Esophagus (tissue), 2 donors: ENCODE measurements around the gene MYL6B. TPM values are rescaled to one million over a fixed set of nuclear protein-coding genes. Genes with fewer than 3 reads are reported as not detected.
"Not testable (repeated sequence)": the region's sequence is repeated elsewhere in the genome, so short reads cannot be mapped to it uniquely, and the experiment has no call there.

Experiments used
- H3K27ac ChIP-seq, 2 donors: one replicate each; pipeline ENCODE4 v1.5.1; 2013; ENCODE audit warnings: low read depth in 2 of 2, mild to moderate bottlenecking in 2 of 2, inconsistent platforms in 1 of 2, low read length in 1 of 2, moderate library complexity in 1 of 2
- H3K27me3 ChIP-seq, 2 donors: one replicate each; pipeline ENCODE4 v1.6.1; 2013; ENCODE audit warnings: low read length in 2 of 2, control low read depth in 1 of 2, mild to moderate bottlenecking in 1 of 2; ENCODE audit not compliant: insufficient read depth in 2 of 2, control insufficient read depth in 1 of 2
- H3K36me3 ChIP-seq, 2 donors: one replicate each; pipeline ENCODE4 v1.6.1; 2013; ENCODE audit warnings: low read length in 1 of 2; ENCODE audit not compliant: control insufficient read depth in 2 of 2, insufficient read depth in 2 of 2
- H3K4me1 ChIP-seq, 2 donors: one replicate each; pipeline ENCODE4 v1.6.1; 2013; ENCODE audit warnings: low read length in 1 of 2; ENCODE audit not compliant: control insufficient read depth in 2 of 2, insufficient read depth in 2 of 2
- H3K4me3 ChIP-seq, 2 donors: one replicate each; pipeline ENCODE4 v1.5.1; 2013; ENCODE audit warnings: low read length in 2 of 2, mild to moderate bottlenecking in 2 of 2, low read depth in 1 of 2, moderate library complexity in 1 of 2
- H3K9me3 ChIP-seq, 2 donors: one replicate each; pipeline ENCODE4 v1.6.1; 2013; ENCODE audit warnings: mild to moderate bottlenecking in 2 of 2, low read depth in 1 of 2, low read length in 1 of 2, moderate library complexity in 1 of 2; ENCODE audit not compliant: control insufficient read depth in 2 of 2, insufficient read depth in 1 of 2
- WGBS, 2 donors: extraction: QIAGEN DNeasy Blood & Tissue Kit; methylation state at CpG; one replicate each; pipeline ENCODE4 v1.1.7; 2013; 5-methylcytosine and 5-hydroxymethylcytosine counted together
- polyA plus RNA-seq, 2 donors: library from polyadenylated mRNA; stranded (reverse); fragments of 200-250 nt; gene quantifications; one replicate each; pipeline ENCODE4 v1.2.3, GENCODE V29; 2013
- donor health status: healthy with polysubstance abuse.
- donor health status: Bipolar disorder and iron deficiency.

Gene MYL6B
- polyA plus RNA-seq, 2 donors, result 57.3 to 57.7 TPM

GRCh38 chr12:56150563-56150962 lies 1.8 kb upstream of the MYL6B start:
- H3K36me3 ChIP-seq, result peaks cover 0 to 2% of the 10 kb centered on the region in 2 donors
- WGBS, 2 donors, result 63 to 64% methylated on average over 3 of the region's 3 CpGs
- no peaks in the 10 kb centered on the region for H3K27me3 ChIP-seq
- no peak overlapping the region for H3K4me3 ChIP-seq
- H3K4me1 ChIP-seq, result peaks cover 0 to 3% of the 10 kb centered on the region in 2 donors
- no peak overlapping the region for H3K27ac ChIP-seq
- no peaks in the 10 kb centered on the region for H3K9me3 ChIP-seq

- peak overlapping the region; percentile 94 to 100 for H3K27ac ChIP-seq
- H3K4me1 ChIP-seq, result peaks cover 0 to 3% of the 10 kb centered on the region in 2 donors
- H3K36me3 ChIP-seq, result peaks cover 0 to 2% of the 10 kb centered on the region in 2 donors
- no peaks in the 10 kb centered on the region for H3K27me3 ChIP-seq
- peak overlapping the region; percentile 50 to 66 for H3K4me3 ChIP-seq
- 5 to 7% methylated on average over 12 of the region's 12 CpGs for WGBS, 2 donors
- no peaks in the 10 kb centered on the region for H3K9me3 ChIP-seq
These were observed 685 bp upstream of the MYL6B start for GRCh38 chr12:56151672-56152131.

DNA sequence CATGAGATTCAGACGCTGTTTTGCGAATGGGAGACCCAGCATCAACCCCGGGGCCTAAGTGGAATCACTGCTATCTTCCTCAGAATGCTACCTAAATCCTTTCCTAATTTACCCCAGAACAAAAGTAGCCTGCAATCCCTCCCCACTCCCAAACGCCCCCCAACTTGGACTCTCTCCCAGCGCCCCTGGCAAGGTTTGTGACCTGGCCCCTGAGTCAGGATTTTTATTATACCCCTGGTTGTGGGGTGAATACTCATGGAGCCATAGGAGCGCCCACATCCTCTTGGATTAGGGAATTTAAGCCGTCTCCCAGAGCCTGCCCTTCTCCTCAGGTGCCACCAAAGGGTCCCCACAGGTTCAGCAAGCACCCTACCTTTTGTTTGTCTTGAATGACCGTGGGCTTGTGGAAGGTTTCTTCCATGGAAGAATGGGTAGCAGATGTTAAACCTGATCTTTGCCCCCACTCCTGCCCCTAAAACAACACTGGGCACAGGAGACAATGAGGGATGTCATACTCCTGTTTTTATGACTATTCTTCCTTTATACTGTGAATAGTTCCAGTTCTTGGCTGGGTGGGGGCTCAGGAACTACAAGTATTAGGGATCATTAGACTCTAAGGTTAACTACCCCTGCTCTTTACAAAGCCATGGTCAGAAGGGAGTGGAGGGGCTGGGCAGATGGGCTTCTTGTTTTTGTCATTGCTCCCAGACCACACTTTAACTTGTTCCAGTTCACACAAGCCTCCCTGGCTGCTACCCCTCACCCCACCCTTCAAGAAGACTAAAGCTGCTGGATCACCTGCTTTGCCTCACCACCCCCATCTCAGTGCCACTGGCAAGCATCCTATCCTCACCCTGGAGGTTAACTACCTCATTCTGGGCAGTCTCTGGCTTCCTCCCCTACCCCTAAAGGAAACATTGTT lies 630 bp downstream of the MYL6B start:
- no peaks in the 10 kb centered on the region for H3K27me3 ChIP-seq
- no peaks in the 10 kb centered on the region for H3K9me3 ChIP-seq
- peaks cover 0 to 2% of the 10 kb centered on the region in 2 donors for H3K36me3 ChIP-seq
- H3K4me3 ChIP-seq, result peak overlapping the region; percentile 50 to 66
- peak overlapping the region; percentile 44 to 100 for H3K27ac ChIP-seq
- H3K4me1 ChIP-seq, result peaks cover 0 to 3% of the 10 kb centered on the region in 2 donors
- WGBS, 2 donors, result 9 to 11% methylated on average over 8 of the region's 8 CpGs

DNA sequence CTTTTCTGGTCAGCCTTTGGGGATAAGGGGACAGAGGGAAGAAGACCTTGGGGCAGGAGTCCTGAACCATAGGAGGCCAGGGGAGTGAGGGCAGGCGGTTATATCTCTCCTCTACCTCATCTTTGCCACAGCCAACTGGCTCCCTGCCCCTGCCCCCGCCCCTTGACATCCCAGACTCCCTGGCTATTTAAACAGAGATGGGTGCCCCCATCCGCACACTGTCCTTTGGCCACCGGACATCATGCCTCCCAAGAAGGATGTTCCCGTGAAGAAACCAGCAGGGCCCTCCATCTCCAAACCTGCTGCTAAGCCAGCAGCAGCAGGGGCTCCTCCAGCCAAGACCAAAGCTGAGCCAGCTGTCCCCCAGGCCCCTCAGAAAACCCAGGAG lies 1.3 kb downstream of the MYL6B start:
- H3K27me3 ChIP-seq, result no peaks in the 10 kb centered on the region
- peaks cover 0 to 2% of the 10 kb centered on the region in 2 donors for H3K36me3 ChIP-seq
- H3K27ac ChIP-seq, result no peak overlapping the region
- no peak overlapping the region for H3K4me3 ChIP-seq
- H3K9me3 ChIP-seq, result no peaks in the 10 kb centered on the region
- H3K4me1 ChIP-seq, result peaks cover 0 to 3% of the 10 kb centered on the region in 2 donors
- WGBS, 2 donors, result 75 to 76% methylated on average over 5 of the region's 5 CpGs

DNA sequence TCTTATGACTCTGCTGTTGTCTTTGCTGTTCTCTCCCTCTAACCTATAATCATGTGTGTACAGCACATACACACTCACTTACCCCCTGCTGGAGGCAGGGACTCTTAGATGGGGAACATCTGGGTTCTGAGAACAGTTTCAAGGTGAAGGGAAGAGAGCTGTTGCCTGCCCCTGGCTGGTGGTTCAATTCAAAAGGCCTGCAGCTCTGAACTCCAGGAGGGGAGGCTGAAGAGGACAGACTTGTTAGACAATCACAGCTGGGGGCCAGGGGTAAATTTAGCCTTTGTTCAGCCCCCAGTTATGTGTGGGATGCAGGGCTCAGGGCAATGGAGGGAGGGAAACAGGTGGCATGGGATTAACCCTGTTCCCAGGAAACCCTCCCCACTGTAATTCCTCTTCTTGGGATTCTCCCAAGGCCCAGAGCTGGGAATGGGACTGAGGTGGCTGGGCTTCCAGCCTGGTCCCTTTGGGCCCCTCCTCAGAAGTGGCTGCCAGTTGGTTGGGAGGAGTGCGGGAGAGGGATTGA lies 1.9 kb downstream of the MYL6B start:
- no peaks in the 10 kb centered on the region for H3K27me3 ChIP-seq
- no peaks in the 10 kb centered on the region for H3K9me3 ChIP-seq
- H3K27ac ChIP-seq, result no peak overlapping the region
- peaks cover 0 to 3% of the 10 kb centered on the region in 2 donors for H3K4me1 ChIP-seq
- WGBS, 2 donors, result 92% methylated on average over 1 of the region's 1 CpG
- H3K4me3 ChIP-seq, result no peak overlapping the region
- peaks cover 0 to 2% of the 10 kb centered on the region in 2 donors for H3K36me3 ChIP-seq

GRCh38 chr12:56154818-56155217 lies 2.4 kb downstream of the MYL6B start:
- H3K9me3 ChIP-seq, result no peaks in the 10 kb centered on the region
- WGBS, 2 donors, result 89% methylated on average over 5 of the region's 5 CpGs
- peaks cover 2 to 3% of the 10 kb centered on the region in 2 donors for H3K36me3 ChIP-seq
- H3K27me3 ChIP-seq, result no peaks in the 10 kb centered on the region
- no peak overlapping the region for H3K4me3 ChIP-seq
- peaks cover 0 to 4% of the 10 kb centered on the region in 2 donors for H3K4me1 ChIP-seq
- no peak overlapping the region for H3K27ac ChIP-seq

GRCh38 chr12:56155256-56155845 lies 3.0 kb downstream of the MYL6B start:
- peaks cover 0 to 6% of the 10 kb centered on the region in 2 donors for H3K4me1 ChIP-seq
- H3K9me3 ChIP-seq, result no peaks in the 10 kb centered on the region
- no peak overlapping the region for H3K4me3 ChIP-seq
- H3K27ac ChIP-seq, result no peak overlapping the region
- 88 to 92% methylated on average over 11 of the region's 11 CpGs for WGBS, 2 donors
- peaks cover 4 to 9% of the 10 kb centered on the region in 2 donors for H3K36me3 ChIP-seq
- H3K27me3 ChIP-seq, result no peaks in the 10 kb centered on the region

DNA sequence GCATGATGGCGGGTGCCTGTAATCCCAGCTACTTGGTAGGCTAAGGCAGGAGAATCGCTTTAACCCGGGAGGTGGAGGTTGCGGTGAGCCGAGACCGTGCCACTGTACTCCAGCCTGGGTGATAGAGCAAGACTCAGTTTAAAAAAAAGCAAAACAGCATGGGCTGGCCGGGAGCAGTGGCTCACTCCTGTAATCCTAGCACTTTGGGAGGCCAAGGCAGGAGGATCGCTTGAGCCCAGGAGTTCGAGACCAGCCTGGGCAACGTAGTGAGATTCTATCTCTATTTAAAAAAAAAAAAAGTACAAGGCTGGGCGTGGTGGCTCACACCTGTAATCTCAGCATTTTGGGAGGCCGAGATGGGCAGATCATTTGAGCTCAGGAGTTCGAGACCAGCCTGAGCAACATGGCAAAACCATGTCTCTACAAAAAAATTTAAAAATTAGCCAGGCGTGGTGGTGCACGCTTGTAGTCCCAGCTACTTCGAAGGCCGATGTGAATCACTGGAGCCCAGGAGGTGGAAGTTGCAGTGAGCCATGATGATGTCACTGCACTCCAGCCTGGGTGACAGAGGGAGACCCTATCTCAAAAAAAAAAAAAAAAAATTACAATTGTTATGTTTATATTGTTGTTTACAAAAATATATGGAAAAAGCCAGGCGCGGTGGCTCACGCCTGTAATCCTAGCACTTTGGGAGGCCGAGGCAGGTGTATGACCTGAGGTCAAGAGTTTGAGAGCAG lies 4.2 kb downstream of the MYL6B start:
- not testable (repeated sequence) for H3K27me3 ChIP-seq, H3K4me3 ChIP-seq, H3K9me3 ChIP-seq
- Histone ChIP-seq H3K4me1 (peaks cover 5 to 11% of the 10 kb centered on the region in 2 donors), H3K27ac (peak overlapping the region; percentile 95 to 97), H3K36me3 (peaks cover 7 to 20% of the 10 kb centered on the region in 2 donors)
- 85 to 90% methylated on average over 21 of the region's 21 CpGs for WGBS, 2 donors
